ENCODE measurements around the gene CNTRL.
"Not testable (repeated sequence)": the region's sequence is repeated elsewhere in the genome, so short reads cannot be mapped to it uniquely, and the experiment has no call there.

The CNTRL gene

GRCh38 chr9:121074370-121075250 is at the start of gene CNTRL:
Gene CNTRL, plus strand, starts transcription at chr9:121074955. Its CDS starts 13,372 bp downstream, at chr9:121088327.
- DNase-seq, result peak; percentile 74

GRCh38 chr9:121026260-121026691 is 48.5 kb upstream of the CNTRL start:
- no peak for DNase-seq

GRCh38 chr9:121026768-121027167 is 48.0 kb upstream of the CNTRL start:
- no peak for DNase-seq

- DNase-seq, result not testable (repeated sequence)
These were observed 46.5 kb upstream of the CNTRL start for GRCh38 chr9:121028285-121028684.

GRCh38 chr9:121029469-121029868 is 45.3 kb upstream of the CNTRL start:
- DNase-seq, result no peak

GRCh38 chr9:121034529-121034928 is 40.2 kb upstream of the CNTRL start:
- no peak for DNase-seq

GRCh38 chr9:121035717-121036116 is 39.0 kb upstream of the CNTRL start:
- not testable (repeated sequence) for DNase-seq

DNA sequence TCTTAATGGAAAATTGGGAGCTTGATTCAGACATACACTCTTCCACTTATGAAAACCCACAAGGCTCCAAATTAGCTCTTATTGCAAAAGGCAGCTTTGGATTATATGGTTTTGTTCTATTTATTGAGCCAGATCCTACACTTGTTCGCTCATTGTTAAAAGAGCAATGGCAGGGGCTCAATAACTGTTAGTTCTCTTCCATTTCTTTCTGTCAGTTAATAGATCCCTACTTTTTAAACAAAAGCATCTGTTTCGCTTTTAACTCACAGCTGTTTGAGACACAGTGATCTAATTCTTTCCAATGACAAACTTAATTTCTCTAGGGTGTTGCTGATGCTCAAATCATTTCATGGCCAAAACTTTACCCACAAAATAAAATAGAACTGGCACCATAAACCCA is 36.4 kb upstream of the CNTRL start:
- DNase-seq, result no peak

DNA sequence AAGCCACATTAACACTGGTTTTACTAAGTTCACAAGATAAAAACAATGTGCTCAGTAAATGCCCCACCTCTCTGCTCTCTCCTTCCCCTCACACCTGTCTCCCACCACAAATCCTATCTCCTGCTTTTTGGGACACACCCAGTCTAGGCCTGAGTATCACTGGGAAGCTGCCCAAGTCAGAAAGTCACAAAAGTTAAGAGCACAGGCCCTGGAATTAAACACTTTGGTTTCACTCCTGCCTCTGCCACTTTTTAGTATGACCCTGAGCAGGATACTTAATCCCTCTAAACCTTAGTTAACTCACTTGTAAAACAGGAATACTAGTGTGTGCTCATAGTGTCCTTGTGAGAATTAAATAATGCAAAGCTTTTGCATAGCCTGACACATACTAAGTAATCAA is 36.0 kb upstream of the CNTRL start:
- DNase-seq, result no peak

- DNase-seq, result no peak
These were observed 26.6 kb upstream of the CNTRL start for GRCh38 chr9:121048175-121048574.

- no peak for DNase-seq
These were observed 26.1 kb upstream of the CNTRL start for GRCh38 chr9:121048618-121049017.

DNA sequence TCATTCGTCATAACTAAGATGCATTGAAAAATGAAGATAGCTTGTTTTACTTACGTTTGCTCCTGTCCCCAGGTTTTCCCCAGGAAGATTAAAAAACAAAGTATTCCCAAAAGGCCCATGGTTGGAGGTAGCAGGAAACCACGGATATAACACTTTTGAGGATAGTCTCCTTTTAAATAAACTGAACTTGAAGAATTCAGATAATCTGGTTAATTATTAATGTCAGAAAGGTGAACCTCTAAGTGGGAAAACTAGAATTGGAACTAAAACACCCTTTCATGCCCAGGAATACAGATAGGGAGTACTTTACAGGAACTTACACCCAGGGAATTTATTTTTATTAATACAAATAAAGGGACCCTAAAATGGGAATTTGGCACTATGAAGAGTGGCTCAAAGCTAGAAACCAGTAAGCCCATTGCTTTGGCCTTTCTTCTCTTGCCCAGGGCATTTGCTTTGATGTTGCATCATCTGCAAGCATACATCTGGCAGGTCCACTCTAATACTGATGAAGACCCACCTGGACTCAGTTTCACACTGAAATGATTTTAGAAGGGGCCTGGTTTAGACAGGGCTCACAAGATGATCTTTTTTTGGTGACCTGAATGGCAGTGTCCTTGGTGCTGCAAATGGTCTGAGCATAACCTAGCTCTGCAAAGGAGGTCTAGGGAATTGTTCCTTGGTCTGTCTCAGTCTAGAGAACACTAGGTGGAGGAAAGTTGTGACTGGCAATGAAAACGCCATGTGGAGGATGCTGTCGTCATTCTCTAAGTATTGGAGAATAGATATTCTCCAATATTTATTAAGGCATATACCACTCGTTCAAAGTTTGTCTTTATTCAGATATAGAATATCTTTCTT is 24.4 kb upstream of the CNTRL start, which contains the start of gene C5:
C5 (minus strand) TSS at position 148 of the 861 bp plus-strand sequence; CDS start at position 119, 29 bp downstream.
- no peak for DNase-seq

DNA sequence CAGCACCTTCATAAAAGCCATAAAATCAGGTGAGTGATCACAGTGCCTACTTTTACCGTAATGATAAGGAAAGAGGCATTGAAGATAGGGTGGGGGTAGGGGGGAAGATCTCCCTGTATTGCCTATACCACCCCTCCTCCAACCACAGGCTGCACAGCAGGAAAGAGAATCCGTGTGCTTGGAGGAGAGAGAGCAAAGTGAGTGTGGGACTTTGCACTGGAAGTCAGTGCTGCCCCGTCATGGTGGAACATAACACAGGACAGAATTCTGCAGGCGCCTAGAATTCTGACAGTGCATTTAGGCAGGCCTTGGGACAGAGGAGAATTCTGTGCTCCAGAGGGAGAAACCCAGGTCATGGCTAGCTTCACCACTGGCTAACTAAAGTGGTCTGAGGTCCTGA is 21.2 kb upstream of the CNTRL start:
- DNase-seq, result no peak

- no peak for DNase-seq
These were observed 19.1 kb upstream of the CNTRL start for GRCh38 chr9:121055642-121056143.

GRCh38 chr9:121057821-121058220 is 16.9 kb upstream of the CNTRL start:
- DNase-seq, result no peak

DNA sequence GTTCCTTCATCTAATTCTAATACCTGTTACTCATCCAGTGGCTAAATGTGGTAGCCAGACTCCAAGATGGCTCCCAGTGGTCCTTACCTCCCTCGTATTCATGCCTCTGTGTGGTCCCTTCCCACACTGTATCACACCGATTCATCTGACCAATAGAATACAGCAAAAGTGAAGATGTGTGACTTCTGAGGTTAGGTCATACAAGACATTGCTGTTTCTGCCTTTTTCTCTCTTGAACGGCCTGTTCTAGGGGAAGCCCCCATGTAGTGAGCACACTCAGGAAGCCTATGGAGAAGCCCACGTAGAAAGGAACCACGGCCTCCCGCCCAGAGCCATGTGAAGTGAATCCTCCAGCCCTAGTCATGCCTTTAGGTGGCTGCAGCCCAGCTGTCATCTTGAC is 15.2 kb upstream of the CNTRL start:
- no peak for DNase-seq

DNA sequence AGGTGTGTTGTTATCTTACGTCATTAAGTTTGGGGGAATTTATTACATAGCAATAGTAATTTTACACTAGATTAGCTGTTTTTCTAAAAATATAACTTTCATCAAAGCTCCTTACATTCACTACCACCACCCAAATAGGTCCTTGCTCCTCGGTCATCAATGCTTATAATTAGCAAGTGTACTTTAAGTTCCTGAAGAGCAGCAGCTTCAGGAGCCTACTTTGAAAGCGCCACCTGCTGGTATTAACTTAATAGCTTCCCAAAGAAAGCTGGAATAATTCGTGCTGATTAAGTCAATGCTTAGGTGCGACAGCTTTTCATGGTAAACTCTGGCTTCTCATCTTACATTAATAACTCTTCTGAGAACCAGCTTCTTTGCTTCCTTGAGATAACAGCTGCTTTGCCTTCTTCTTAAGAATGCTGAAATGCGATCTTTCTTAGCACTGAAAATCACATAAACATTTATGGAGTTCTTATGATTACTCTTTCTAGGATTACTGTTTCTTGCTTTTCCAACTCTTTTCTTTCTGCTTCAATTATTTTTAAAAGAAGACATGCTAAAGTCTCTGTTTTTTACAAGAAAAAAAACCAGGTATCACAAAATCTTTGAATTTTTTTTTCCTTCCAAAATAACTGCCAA is 14.6 kb upstream of the CNTRL start:
- DNase-seq, result peak; percentile 45

- DNase-seq, result no peak
These were observed 7.9 kb upstream of the CNTRL start for GRCh38 chr9:121066850-121067249.

- DNase-seq, result no peak
These were observed 7.1 kb upstream of the CNTRL start for GRCh38 chr9:121067640-121068039.

GRCh38 chr9:121069396-121069795 is 5.4 kb upstream of the CNTRL start:
- no peak for DNase-seq

GRCh38 chr9:121071370-121071755 is 3.4 kb upstream of the CNTRL start:
- DNase-seq, result no peak

GRCh38 chr9:121071756-121072421 is 2.9 kb upstream of the CNTRL start:
- peak; percentile 55 for DNase-seq

Measured in KG1 (cell line).